Bronchial epithelial cell (primary cell): ENCODE data around the gene NFRKB. TPM values are rescaled to one million over a fixed set of nuclear protein-coding genes. Genes with fewer than 3 reads are reported as not detected.

Experiments
- DNase-seq: peaks from one replicate; pipeline ENCODE4 v3.0.0-alpha.2; 2010; ENCODE audit warnings: low read depth
- FAIRE-seq: peaks from 2 replicates; lab custom pipeline; 2011; peaks lifted over from hg19 to GRCh38; lab: Jason Lieb, UNC
- H3K27me3 ChIP-seq: 2 replicates; pipeline ENCODE4 v1.5.1; 2011; ENCODE audit warnings: low read length; ENCODE audit not compliant: control insufficient read depth, insufficient read depth
- H3K36me3 ChIP-seq: 2 replicates; pipeline ENCODE4 v1.5.1; 2011; ENCODE audit warnings: low read length; ENCODE audit not compliant: control insufficient read depth, insufficient read depth
- H3K4me3 ChIP-seq: 2 replicates; pipeline ENCODE4 v1.5.1; 2011; ENCODE audit warnings: mild to moderate bottlenecking, low read depth, low read length, control low read depth
- CTCF ChIP-seq: IDR thresholded peaks from 2 replicates; pipeline ENCODE4 v1.5.1; 2011; ENCODE audit warnings: mild to moderate bottlenecking, moderate library complexity, low read length, control low read depth, inconsistent platforms; ENCODE audit not compliant: insufficient read depth, severe bottlenecking
- total RNA-seq: library from RNA; depleted of rRNA; stranded (reverse); fragments of >200 nt; gene quantifications from 2 replicates; pipeline ENCODE4 v1.2.1, GENCODE V29; 2014

NFRKB gene
- total RNA-seq, 1 donor from 2014 or later: 26.3 TPM

GRCh38 chr11:129937592-129938238, 42.3 kb upstream of the NFRKB start:
- H3K27me3 ChIP-seq: no peaks in the 10 kb centered on the region
- FAIRE-seq (no peak), DNase-seq (no peak)
- no peak overlapping the region for H3K4me3 ChIP-seq
- peaks cover 1% of the 10 kb centered on the region for H3K36me3 ChIP-seq
- TF ChIP-seq CTCF: no peak

GRCh38 chr11:129935723-129936122, 40.3 kb upstream of the NFRKB start:
- DNase-seq (no peak), FAIRE-seq (no peak)
- Histone ChIP-seq H3K4me3 (no peak overlapping the region), H3K27me3 (no peaks in the 10 kb centered on the region), H3K36me3 (peaks cover under 1% of the 10 kb centered on the region)
- TF ChIP-seq CTCF: no peak

- no peak for FAIRE-seq
- DNase-seq: no peak
- no peak for TF ChIP-seq CTCF
- peaks cover 2% of the 10 kb centered on the region for H3K36me3 ChIP-seq
- H3K27me3 ChIP-seq: no peaks in the 10 kb centered on the region
- H3K4me3 ChIP-seq: no peak overlapping the region
These were observed 38.5 kb upstream of the NFRKB start for GRCh38 chr11:129933891-129934290.

- peak; percentile 13 for DNase-seq
- H3K36me3 ChIP-seq: peaks cover 2% of the 10 kb centered on the region
- TF ChIP-seq CTCF: no peak
- H3K27me3 ChIP-seq: no peaks in the 10 kb centered on the region
- no peak overlapping the region for H3K4me3 ChIP-seq
- FAIRE-seq: no peak
These were observed 37.9 kb upstream of the NFRKB start for GRCh38 chr11:129933262-129933661.

- H3K4me3 ChIP-seq: no peak overlapping the region
- no peaks in the 10 kb centered on the region for H3K27me3 ChIP-seq
- no peak for FAIRE-seq
- H3K36me3 ChIP-seq: peaks cover 2% of the 10 kb centered on the region
- peak; percentile 57 for DNase-seq
- no peak for TF ChIP-seq CTCF
These were observed 37.1 kb upstream of the NFRKB start for GRCh38 chr11:129932381-129933067.
